ENCODE measurements around the gene USP6NL. TPM values are rescaled to one million over a fixed set of nuclear protein-coding genes. Genes with fewer than 3 reads are reported as not detected.

The USP6NL gene
- total RNA-seq, 4 donors from 2014 or later: 3.8 to 21.9 (median 17.0) TPM

DNA sequence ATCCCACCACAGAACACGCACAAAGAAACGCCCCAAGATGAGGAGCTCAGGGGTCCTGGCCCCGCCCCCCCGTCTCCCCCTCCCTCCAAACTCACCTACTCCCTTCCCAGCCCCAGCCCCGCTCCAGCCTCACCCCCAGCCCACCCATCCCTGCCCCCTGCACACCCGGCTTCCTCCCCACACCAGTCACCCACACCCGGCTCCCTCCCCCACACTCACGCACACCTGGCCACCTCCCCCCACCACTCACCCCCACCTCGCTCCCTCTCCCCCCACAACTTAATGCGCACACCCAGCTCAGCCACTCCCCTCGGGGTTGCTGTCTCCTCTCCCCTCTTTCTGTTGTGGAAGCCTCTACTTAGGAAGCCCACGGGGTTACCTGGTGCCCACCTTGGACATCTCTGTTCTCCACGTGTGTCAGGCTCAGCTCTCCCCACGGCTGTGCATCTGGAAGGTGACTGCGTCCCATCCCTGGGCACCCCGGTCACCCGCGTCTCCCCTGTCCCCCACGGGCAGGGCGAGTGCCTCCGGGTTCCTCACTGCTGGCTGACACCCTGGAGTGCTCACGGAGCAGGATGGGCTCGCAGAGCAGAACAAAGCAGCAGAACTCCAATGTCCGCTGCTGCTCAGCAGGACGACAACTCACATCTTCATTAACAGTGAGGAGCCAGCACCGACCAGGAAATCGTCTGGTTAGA is 166.8 kb downstream of the USP6NL start:
- no peaks in the 10 kb centered on the region for H3K36me3 ChIP-seq
- no peak overlapping the region for H3K27ac ChIP-seq
- TF ChIP-seq, protein P1, sequence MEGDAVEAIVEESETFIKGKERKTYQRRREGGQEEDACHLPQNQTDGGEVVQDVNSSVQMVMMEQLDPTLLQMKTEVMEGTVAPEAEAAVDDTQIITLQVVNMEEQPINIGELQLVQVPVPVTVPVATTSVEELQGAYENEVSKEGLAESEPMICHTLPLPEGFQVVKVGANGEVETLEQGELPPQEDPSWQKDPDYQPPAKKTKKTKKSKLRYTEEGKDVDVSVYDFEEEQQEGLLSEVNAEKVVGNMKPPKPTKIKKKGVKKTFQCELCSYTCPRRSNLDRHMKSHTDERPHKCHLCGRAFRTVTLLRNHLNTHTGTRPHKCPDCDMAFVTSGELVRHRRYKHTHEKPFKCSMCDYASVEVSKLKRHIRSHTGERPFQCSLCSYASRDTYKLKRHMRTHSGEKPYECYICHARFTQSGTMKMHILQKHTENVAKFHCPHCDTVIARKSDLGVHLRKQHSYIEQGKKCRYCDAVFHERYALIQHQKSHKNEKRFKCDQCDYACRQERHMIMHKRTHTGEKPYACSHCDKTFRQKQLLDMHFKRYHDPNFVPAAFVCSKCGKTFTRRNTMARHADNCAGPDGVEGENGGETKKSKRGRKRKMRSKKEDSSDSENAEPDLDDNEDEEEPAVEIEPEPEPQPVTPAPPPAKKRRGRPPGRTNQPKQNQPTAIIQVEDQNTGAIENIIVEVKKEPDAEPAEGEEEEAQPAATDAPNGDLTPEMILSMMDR (IDR thresholded peaks at IDR 0.05): no peak
- no peak for TF ChIP-seq POLR2A (IDR thresholded peaks at IDR 0.05)
- no peaks in the 10 kb centered on the region for H3K4me1 ChIP-seq
- DNase-seq: no peak
- intact Hi-C loops (cut with DNase I; ENCODE audit: low total_unique reads): no loop called here
- no peaks in the 10 kb centered on the region for H3K9me3 ChIP-seq
- H3K4me3 ChIP-seq: no peak overlapping the region
- H3K27me3 ChIP-seq: no peaks in the 10 kb centered on the region

DNA sequence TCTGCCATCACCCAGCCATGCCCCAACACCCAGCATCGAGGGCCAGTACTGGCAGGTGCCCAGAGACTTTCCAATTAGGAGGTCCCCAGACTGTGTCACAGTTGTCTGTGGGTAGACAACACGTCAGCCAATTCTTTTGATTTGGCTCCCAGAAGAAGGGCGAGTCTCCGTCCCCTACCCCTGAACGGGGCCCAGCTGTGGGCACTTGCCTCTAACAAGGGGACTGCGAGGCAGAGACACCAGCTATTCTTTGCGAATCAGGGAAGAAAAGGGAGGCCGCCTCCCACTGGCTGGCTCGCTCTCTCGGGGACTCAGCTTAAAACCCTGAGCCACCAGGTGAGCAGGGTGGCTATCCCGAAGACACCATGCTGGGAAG is 167.3 kb downstream of the USP6NL start:
- intact Hi-C loops (cut with DNase I; ENCODE audit: low total_unique reads): no loop called here
- H3K36me3 ChIP-seq: no peaks in the 10 kb centered on the region
- H3K27ac ChIP-seq: no peak overlapping the region
- no peaks in the 10 kb centered on the region for H3K27me3 ChIP-seq
- DNase-seq: no peak
- H3K9me3 ChIP-seq: no peaks in the 10 kb centered on the region
- H3K4me3 ChIP-seq: no peak overlapping the region
- TF ChIP-seq, protein P1 (IDR thresholded peaks at IDR 0.05): no peak
- no peak for TF ChIP-seq POLR2A (IDR thresholded peaks at IDR 0.05)
- H3K4me1 ChIP-seq: no peaks in the 10 kb centered on the region

DNA sequence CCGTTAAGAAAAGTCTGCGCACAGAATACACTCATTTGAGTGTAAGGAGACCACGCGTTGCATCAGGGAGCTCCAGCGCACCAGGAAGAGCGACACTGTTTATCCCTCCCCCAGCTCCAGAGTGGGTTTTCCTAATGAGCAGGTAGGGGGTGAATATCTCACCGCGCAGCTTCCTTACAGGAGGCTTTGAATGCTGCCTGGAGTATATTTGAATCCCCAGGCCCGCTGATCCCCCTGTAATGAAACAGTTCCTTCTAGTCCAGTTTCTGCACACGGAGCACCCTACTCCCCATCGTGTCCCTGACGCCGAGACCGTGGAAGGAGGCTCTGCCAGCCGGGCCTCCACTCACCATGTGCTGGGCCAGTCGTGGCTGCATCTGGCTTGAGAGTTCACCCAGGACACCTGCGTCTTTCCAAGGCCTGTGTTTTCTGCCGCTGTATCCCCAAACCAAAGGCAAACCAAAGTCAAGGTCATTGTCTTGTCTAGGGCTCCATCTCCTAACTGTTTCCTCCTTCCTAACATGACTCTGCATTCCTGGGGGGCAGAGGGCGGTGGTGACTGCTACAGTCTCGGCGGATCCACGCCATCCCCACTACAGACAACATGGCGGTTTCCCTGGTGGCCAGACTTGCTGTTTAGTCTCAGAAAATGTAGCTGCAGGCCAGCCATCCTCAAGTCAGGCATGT is 167.8 kb downstream of the USP6NL start:
- Histone ChIP-seq H3K4me1 (no peaks in the 10 kb centered on the region), H3K9me3 (no peaks in the 10 kb centered on the region), H3K36me3 (no peaks in the 10 kb centered on the region), H3K27me3 (no peaks in the 10 kb centered on the region), H3K4me3 (no peak overlapping the region), H3K27ac (no peak overlapping the region)
- TF ChIP-seq, protein P1 (IDR thresholded peaks at IDR 0.05): no peak
- no peak for TF ChIP-seq POLR2A (IDR thresholded peaks at IDR 0.05)
- DNase-seq: no peak
- intact Hi-C loops (cut with DNase I; ENCODE audit: low total_unique reads): no loop called here

DNA sequence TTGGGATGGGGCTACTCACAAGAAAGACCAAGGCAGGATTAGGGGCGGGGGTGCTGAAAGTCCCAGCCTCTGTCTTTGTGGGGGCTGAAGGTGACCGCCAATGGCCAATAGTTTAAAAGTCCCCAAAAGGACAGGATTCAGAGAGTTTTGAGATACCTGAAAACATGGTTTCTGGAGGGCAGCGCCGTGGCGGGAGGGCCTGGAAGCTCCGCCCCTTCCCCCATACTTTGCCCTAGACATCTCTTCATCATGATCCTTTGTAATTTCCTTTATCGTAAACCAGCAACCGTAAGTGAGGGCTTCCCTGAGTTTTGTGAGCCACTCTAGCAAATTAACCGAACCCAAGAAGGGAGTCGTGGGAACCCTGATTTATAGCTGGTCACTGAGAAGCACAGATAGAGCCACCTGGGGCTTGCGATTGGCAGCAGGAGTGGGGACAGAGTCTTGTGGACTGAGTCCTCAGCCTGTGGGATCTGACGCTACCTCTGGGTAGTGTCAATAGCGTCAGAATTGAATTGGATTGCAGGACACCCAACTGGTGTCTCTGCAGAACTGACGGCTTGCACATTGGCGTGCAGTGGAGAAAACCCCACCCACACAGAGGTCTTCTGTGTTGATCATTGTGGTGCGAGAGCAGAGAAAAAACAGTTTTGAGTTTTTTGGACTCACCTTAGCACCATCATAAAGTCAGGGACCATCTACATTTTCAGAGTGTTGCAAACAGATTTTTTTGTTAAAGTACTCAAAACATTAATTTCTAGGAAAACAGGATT is 169.3 kb downstream of the USP6NL start:
- no peak for TF ChIP-seq POLR2A (IDR thresholded peaks at IDR 0.05)
- TF ChIP-seq, protein P1 (IDR thresholded peaks at IDR 0.05): no peak
- intact Hi-C loops (cut with DNase I; ENCODE audit: low total_unique reads): no loop called here

DNA sequence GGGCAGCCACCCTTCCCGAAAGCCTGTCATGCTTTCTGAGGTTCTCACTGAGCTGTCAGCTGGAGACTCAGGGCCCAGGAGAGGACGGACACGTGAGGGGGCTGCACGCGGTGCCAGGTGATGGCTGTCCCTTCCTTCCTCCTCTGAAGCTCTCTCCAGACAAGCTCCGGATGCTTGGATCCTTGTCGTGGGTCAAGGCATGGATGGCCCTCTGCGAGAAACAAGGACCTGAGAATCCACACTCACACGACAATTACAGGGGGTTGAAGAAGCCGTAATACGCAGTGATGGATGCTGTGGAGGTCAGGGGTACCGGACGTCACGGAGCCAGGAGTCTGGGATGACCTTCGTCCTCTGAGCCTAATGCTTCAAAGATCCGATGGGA is 170.3 kb downstream of the USP6NL start:
- H3K27me3 ChIP-seq: no peaks in the 10 kb centered on the region
- TF ChIP-seq POLR2A (IDR thresholded peaks at IDR 0.05): no peak
- TF ChIP-seq, protein P1 (IDR thresholded peaks at IDR 0.05): no peak
- intact Hi-C loops (cut with DNase I; ENCODE audit: low total_unique reads): no loop called here

More for the DNA sequence above, 169.3 kb downstream of the USP6NL start:
- Histone ChIP-seq H3K4me3 (no peak overlapping the region), H3K36me3 (no peaks in the 10 kb centered on the region), H3K27ac (no peak overlapping the region), H3K4me1 (no peaks in the 10 kb centered on the region), H3K27me3 (no peaks in the 10 kb centered on the region), H3K9me3 (no peaks in the 10 kb centered on the region)
- DNase-seq: no peak

More for the DNA sequence above, 170.3 kb downstream of the USP6NL start:
- no peak overlapping the region for H3K4me3 ChIP-seq
- H3K36me3 ChIP-seq: no peaks in the 10 kb centered on the region
- H3K9me3 ChIP-seq: no peaks in the 10 kb centered on the region
- DNase-seq: no peak
- no peaks in the 10 kb centered on the region for H3K4me1 ChIP-seq
- H3K27ac ChIP-seq: no peak overlapping the region

All from uterus (tissue), 4 donors.